ENCODE measurements around the gene TLE4.
A peak's percentile ranks its signal among the peaks of the same experiment; 100 is the strongest.
"Not testable (repeated sequence)": the region's sequence is repeated elsewhere in the genome, so short reads cannot be mapped to it uniquely, and the experiment has no call there.

The TLE4 gene

DNA sequence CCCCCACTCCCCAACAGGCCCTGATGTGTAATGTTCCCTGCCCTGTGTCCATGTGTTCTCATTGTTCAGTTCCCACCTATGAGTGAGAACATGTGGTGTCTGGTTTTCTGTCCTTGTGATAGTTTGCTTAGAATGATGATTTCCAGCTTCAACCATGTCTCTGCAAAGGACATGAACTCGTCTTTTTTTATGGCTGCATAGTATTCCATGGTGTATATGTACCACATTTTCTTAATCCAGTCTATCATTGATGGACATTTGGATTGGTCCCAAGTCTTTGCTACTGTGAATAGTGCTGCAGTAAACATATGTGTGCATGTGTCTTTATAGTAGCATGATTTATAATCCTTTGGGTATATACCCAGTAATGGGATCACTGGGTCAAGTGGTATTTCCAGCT, 34.8 kb downstream of the TLE4 start:
- not testable (repeated sequence) for H3K4me3 ChIP-seq (ENCODE audit: low read length); H3K36me3 ChIP-seq (ENCODE audit: control insufficient read depth, insufficient read depth, low read length, severe bottlenecking); H3K27me3 ChIP-seq (replicated peaks; ENCODE audit: control insufficient read depth, insufficient read depth, low read length); H3K9me3 ChIP-seq (ENCODE audit: control insufficient read depth, low read length); H3K9ac ChIP-seq (ENCODE audit: low read length); DNase-seq (ENCODE audit: low read depth)
- H3K4me1 ChIP-seq (ENCODE audit: control insufficient read depth, insufficient read depth, low read length), result peaks cover 24% of the 10 kb centered on the region

DNA sequence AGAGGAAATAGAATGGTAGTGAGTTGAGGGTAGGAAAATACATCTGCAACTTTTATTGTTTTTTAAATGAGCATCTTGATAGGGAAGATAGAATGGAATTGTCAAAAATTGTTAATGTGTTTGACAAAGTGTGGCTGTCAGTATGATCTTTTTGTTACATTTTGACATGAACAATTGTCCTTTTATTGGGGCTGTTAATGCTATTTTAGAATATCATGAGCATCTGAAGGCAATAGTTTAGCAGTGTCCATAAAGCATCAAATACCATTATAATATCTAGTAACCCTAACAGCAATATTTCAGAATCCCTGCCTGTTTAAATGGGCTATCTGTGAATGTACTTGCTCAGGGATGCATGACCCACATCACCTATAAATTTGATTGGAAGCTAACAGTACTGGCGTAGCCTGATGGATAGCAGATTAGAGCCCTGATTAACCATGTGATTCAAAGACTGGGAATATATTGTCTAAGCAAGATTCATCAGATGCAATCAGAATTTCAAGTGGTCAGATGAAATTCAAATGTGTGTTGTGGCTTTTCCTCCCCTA, 37.8 kb downstream of the TLE4 start:
- no peaks in the 10 kb centered on the region for H3K36me3 ChIP-seq (ENCODE audit: control insufficient read depth, insufficient read depth, low read length, severe bottlenecking)
- H3K4me1 ChIP-seq (ENCODE audit: control insufficient read depth, insufficient read depth, low read length), result peaks cover 54% of the 10 kb centered on the region
- H3K9me3 ChIP-seq (ENCODE audit: control insufficient read depth, low read length), result no peaks in the 10 kb centered on the region
- H3K27me3 ChIP-seq (replicated peaks; ENCODE audit: control insufficient read depth, insufficient read depth, low read length), result no peaks in the 10 kb centered on the region
- no peak overlapping the region for H3K9ac ChIP-seq (ENCODE audit: low read length)
- H3K4me3 ChIP-seq (ENCODE audit: low read length), result no peak overlapping the region
- no peak for DNase-seq (ENCODE audit: low read depth)

GRCh38 chr9:79610019-79610631, 38.4 kb downstream of the TLE4 start:
- Histone ChIP-seq H3K27me3 (replicated peaks; ENCODE audit: control insufficient read depth, insufficient read depth, low read length) (no peaks in the 10 kb centered on the region), H3K9me3 (ENCODE audit: control insufficient read depth, low read length) (no peaks in the 10 kb centered on the region), H3K36me3 (ENCODE audit: control insufficient read depth, insufficient read depth, low read length, severe bottlenecking) (no peaks in the 10 kb centered on the region), H3K4me1 (ENCODE audit: control insufficient read depth, insufficient read depth, low read length) (peaks cover 59% of the 10 kb centered on the region), H3K9ac (ENCODE audit: low read length) (no peak overlapping the region), H3K4me3 (ENCODE audit: low read length) (no peak overlapping the region)
- DNase-seq (ENCODE audit: low read depth), result peak; percentile 90

GRCh38 chr9:79610791-79611614, 39.2 kb downstream of the TLE4 start:
- Histone ChIP-seq H3K4me1 (ENCODE audit: control insufficient read depth, insufficient read depth, low read length) (peaks cover 63% of the 10 kb centered on the region), H3K9ac (ENCODE audit: low read length) (peak overlapping the region; percentile 51), H3K4me3 (ENCODE audit: low read length) (peak overlapping the region; percentile 31), H3K27me3 (replicated peaks; ENCODE audit: control insufficient read depth, insufficient read depth, low read length) (no peaks in the 10 kb centered on the region), H3K9me3 (ENCODE audit: control insufficient read depth, low read length) (no peaks in the 10 kb centered on the region), H3K36me3 (ENCODE audit: control insufficient read depth, insufficient read depth, low read length, severe bottlenecking) (no peaks in the 10 kb centered on the region)
- peak; percentile 77 for DNase-seq (ENCODE audit: low read depth)

- Histone ChIP-seq H3K4me3 (ENCODE audit: low read length) (no peak overlapping the region), H3K4me1 (ENCODE audit: control insufficient read depth, insufficient read depth, low read length) (peaks cover 83% of the 10 kb centered on the region), H3K27me3 (replicated peaks; ENCODE audit: control insufficient read depth, insufficient read depth, low read length) (no peaks in the 10 kb centered on the region), H3K36me3 (ENCODE audit: control insufficient read depth, insufficient read depth, low read length, severe bottlenecking) (no peaks in the 10 kb centered on the region), H3K9ac (ENCODE audit: low read length) (no peak overlapping the region), H3K9me3 (ENCODE audit: control insufficient read depth, low read length) (no peaks in the 10 kb centered on the region)
- DNase-seq (ENCODE audit: low read depth), result no peak
Measured at GRCh38 chr9:79613145-79613544, 41.4 kb downstream of the TLE4 start.

DNA sequence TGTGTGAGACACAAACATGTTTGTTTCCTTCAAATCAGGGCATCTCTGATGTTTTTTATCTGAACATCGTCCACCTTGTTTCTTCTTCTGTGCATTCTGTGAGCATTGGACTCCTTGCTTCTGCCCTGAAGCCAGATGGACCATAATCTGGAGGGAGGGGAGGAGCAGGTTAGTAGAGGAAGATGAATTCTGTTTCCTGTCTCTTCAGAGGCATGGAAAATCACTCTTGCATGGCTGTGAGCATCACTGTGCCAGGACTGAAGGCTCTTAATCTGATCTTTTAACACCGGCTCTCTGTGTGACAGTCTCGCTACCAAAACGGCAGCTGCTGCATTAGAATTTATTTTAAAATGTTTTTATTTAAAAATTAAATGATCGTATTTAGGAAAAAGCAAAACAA, 43.3 kb downstream of the TLE4 start:
- DNase-seq (ENCODE audit: low read depth), result no peak
- Histone ChIP-seq H3K9me3 (ENCODE audit: control insufficient read depth, low read length) (no peaks in the 10 kb centered on the region), H3K9ac (ENCODE audit: low read length) (no peak overlapping the region), H3K4me3 (ENCODE audit: low read length) (no peak overlapping the region), H3K4me1 (ENCODE audit: control insufficient read depth, insufficient read depth, low read length) (peaks cover 73% of the 10 kb centered on the region), H3K27me3 (replicated peaks; ENCODE audit: control insufficient read depth, insufficient read depth, low read length) (no peaks in the 10 kb centered on the region), H3K36me3 (ENCODE audit: control insufficient read depth, insufficient read depth, low read length, severe bottlenecking) (no peaks in the 10 kb centered on the region)

DNA sequence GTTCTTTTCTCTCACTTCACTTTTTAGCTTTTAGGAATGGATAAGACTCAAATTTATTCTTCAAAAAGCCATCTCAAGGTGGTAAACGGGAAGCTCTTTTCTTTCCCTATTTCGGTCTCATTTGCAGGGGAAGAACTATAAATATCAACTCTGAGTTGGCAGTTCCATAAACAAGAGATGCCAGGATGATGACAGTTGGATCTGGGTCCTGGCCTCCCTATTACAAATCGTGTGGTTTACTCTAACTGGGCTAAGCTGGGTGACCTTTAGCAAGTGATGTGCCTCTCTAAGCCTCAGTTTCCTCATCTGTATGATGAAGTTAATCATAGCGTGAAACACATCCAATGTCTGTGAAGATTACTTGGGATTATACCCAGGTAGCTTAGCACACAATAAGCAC, 44.2 kb downstream of the TLE4 start:
- Histone ChIP-seq H3K36me3 (ENCODE audit: control insufficient read depth, insufficient read depth, low read length, severe bottlenecking) (no peaks in the 10 kb centered on the region), H3K9me3 (ENCODE audit: control insufficient read depth, low read length) (no peaks in the 10 kb centered on the region), H3K27me3 (replicated peaks; ENCODE audit: control insufficient read depth, insufficient read depth, low read length) (no peaks in the 10 kb centered on the region), H3K9ac (ENCODE audit: low read length) (no peak overlapping the region), H3K4me1 (ENCODE audit: control insufficient read depth, insufficient read depth, low read length) (peaks cover 63% of the 10 kb centered on the region), H3K4me3 (ENCODE audit: low read length) (no peak overlapping the region)
- DNase-seq (ENCODE audit: low read depth), result peak; percentile 36

DNA sequence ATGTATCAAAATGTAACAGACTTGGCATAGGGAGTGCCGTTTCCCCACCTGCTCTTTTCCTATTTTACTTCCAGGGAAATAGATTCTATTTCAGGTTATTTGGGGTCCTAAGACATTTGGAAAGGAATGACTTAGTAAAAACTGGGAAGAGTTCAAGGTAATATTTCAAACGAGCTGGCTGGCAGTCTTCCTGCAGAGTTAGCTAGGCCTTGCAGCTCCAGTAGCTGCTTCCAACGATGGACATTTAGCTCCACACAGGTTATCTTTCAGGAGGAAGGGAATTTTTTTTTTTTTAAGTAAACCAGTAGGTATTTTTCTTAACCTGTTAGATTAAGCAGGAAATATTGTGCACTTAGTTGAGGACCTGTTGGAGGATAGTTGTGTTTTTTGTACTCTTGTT, 45.2 kb downstream of the TLE4 start:
- no peaks in the 10 kb centered on the region for H3K36me3 ChIP-seq (ENCODE audit: control insufficient read depth, insufficient read depth, low read length, severe bottlenecking)
- H3K27me3 ChIP-seq (replicated peaks; ENCODE audit: control insufficient read depth, insufficient read depth, low read length), result no peaks in the 10 kb centered on the region
- H3K4me3 ChIP-seq (ENCODE audit: low read length), result no peak overlapping the region
- H3K9ac ChIP-seq (ENCODE audit: low read length), result no peak overlapping the region
- H3K4me1 ChIP-seq (ENCODE audit: control insufficient read depth, insufficient read depth, low read length), result peaks cover 54% of the 10 kb centered on the region
- no peak for DNase-seq (ENCODE audit: low read depth)
- H3K9me3 ChIP-seq (ENCODE audit: control insufficient read depth, low read length), result no peaks in the 10 kb centered on the region

- DNase-seq (ENCODE audit: low read depth), result peak; percentile 75
- no peaks in the 10 kb centered on the region for H3K27me3 ChIP-seq (replicated peaks; ENCODE audit: control insufficient read depth, insufficient read depth, low read length)
- H3K4me1 ChIP-seq (ENCODE audit: control insufficient read depth, insufficient read depth, low read length), result peaks cover 50% of the 10 kb centered on the region
- no peaks in the 10 kb centered on the region for H3K9me3 ChIP-seq (ENCODE audit: control insufficient read depth, low read length)
- H3K9ac ChIP-seq (ENCODE audit: low read length), result no peak overlapping the region
- H3K36me3 ChIP-seq (ENCODE audit: control insufficient read depth, insufficient read depth, low read length, severe bottlenecking), result no peaks in the 10 kb centered on the region
- H3K4me3 ChIP-seq (ENCODE audit: low read length), result no peak overlapping the region
Measured at GRCh38 chr9:79617395-79617794, 45.6 kb downstream of the TLE4 start.

GRCh38 chr9:79619930-79620329, 48.2 kb downstream of the TLE4 start:
- no peaks in the 10 kb centered on the region for H3K9me3 ChIP-seq (ENCODE audit: control insufficient read depth, low read length)
- no peaks in the 10 kb centered on the region for H3K27me3 ChIP-seq (replicated peaks; ENCODE audit: control insufficient read depth, insufficient read depth, low read length)
- no peak for DNase-seq (ENCODE audit: low read depth)
- no peak overlapping the region for H3K4me3 ChIP-seq (ENCODE audit: low read length)
- no peak overlapping the region for H3K9ac ChIP-seq (ENCODE audit: low read length)
- peaks cover 26% of the 10 kb centered on the region for H3K4me1 ChIP-seq (ENCODE audit: control insufficient read depth, insufficient read depth, low read length)
- no peaks in the 10 kb centered on the region for H3K36me3 ChIP-seq (ENCODE audit: control insufficient read depth, insufficient read depth, low read length, severe bottlenecking)

GRCh38 chr9:79621916-79622575, 50.3 kb downstream of the TLE4 start:
- Histone ChIP-seq H3K36me3 (ENCODE audit: control insufficient read depth, insufficient read depth, low read length, severe bottlenecking) (no peaks in the 10 kb centered on the region), H3K9me3 (ENCODE audit: control insufficient read depth, low read length) (no peaks in the 10 kb centered on the region), H3K9ac (ENCODE audit: low read length) (no peak overlapping the region), H3K27me3 (replicated peaks; ENCODE audit: control insufficient read depth, insufficient read depth, low read length) (no peaks in the 10 kb centered on the region), H3K4me3 (ENCODE audit: low read length) (no peak overlapping the region), H3K4me1 (ENCODE audit: control insufficient read depth, insufficient read depth, low read length) (peaks cover 9% of the 10 kb centered on the region)
- DNase-seq (ENCODE audit: low read depth), result no peak

All from adipocyte (in vitro differentiated cells).